B cell (primary cell): ENCODE results near the gene EFNA1. TPM values are rescaled to one million over a fixed set of nuclear protein-coding genes. Genes with fewer than 3 reads are reported as not detected.

Experiments
- ATAC-seq: fragments of 200-7000 bp; cut with Tn5 transposase; one replicate; pipeline ENCODE4 v1.10.0; 2021; ENCODE audit warnings: low read depth, mild to moderate bottlenecking, moderate number of reproducible peaks, moderate library complexity
- CTCF ChIA-PET: fragments of 350-600 bp; sonication (Branson Sonifier 250); formaldehyde crosslinking; loops from one replicate; lab custom pipeline; 2021; ENCODE audit warnings: antibody characterized with exemption, inconsistent platforms; lab: Charles Lee
- POLR2A ChIA-PET: fragments of 350-600 bp; sonication (Branson Sonifier 250); formaldehyde crosslinking; loops from one replicate; lab custom pipeline; 2021; ENCODE audit warnings: antibody characterized with exemption; lab: Charles Lee
- DNase-seq: peaks from one replicate; pipeline ENCODE4 v3.0.0; 2013
- H2AFZ ChIP-seq: 2 replicates; pipeline ENCODE4 v1.6.1; 2012; ENCODE audit warnings: mild to moderate bottlenecking, low read depth, low read length; ENCODE audit not compliant: insufficient read depth, poor library complexity, severe bottlenecking
- H3K27ac ChIP-seq, 2 donors: 1 replicate in 1 of 2; 2 replicates in 1 of 2; pipeline ENCODE4 v1.5.1; 2012 to 2013; ENCODE audit warnings: low read length in 2 of 2, mild to moderate bottlenecking in 2 of 2, moderate library complexity in 1 of 2
- H3K27me3 ChIP-seq, 4 experiments: fragments of 200-600 bp in 1 of 4; sonication (generic) in 1 of 4; replicated peaks in 1 of 4; 1 replicate in 2 of 4; 2 replicates in 2 of 4; pipeline versions ENCODE4 v1.6.1 to v1.7.0; 2013 to 2016; ENCODE audit warnings: low read length in 3 of 4, mild to moderate bottlenecking in 2 of 4, mixed read lengths in 1 of 4, moderate library complexity in 1 of 4; ENCODE audit not compliant: insufficient read depth in 4 of 4, control insufficient read depth in 3 of 4; ENCODE audit errors: control extremely low read depth in 1 of 4
- H3K36me3 ChIP-seq, 2 experiments: replicated peaks in 1 of 2; 1 replicate in 1 of 2; 2 replicates in 1 of 2; pipeline versions ENCODE4 v1.6.1 to v1.7.1; 2013; ENCODE audit warnings: low read length in 1 of 2; ENCODE audit not compliant: insufficient read depth in 2 of 2, control insufficient read depth in 1 of 2; ENCODE audit errors: control extremely low read depth in 1 of 2, extremely low read depth in 1 of 2
- H3K4me1 ChIP-seq, 2 donors: fragments of 200-600 bp in 1 of 2; sonication (generic) in 1 of 2; 1 replicate in 1 of 2; 2 replicates in 1 of 2; pipeline versions ENCODE4 v1.5.1 to v1.6.1; 2013 to 2017; ENCODE audit warnings: low read length in 2 of 2; ENCODE audit not compliant: control insufficient read depth in 2 of 2, insufficient read depth in 2 of 2
- H3K4me2 ChIP-seq: replicated peaks from 2 replicates; pipeline ENCODE3; 2012; ENCODE audit warnings: mild to moderate bottlenecking, low read depth, low read length; ENCODE audit not compliant: poor library complexity, severe bottlenecking
- H3K4me3 ChIP-seq, 5 experiments: fragments of 200-600 bp in 1 of 5; sonication (generic) in 1 of 5; 1 replicate in 3 of 5; 2 replicates in 2 of 5; pipeline versions ENCODE4 v1.5.1 to v1.7.0; 2011 to 2016; ENCODE audit warnings: low read length in 4 of 5, mild to moderate bottlenecking in 4 of 5, low read depth in 2 of 5, control low read depth in 1 of 5, moderate library complexity in 1 of 5; ENCODE audit not compliant: insufficient read depth in 1 of 5; ENCODE audit errors: control extremely low read depth in 1 of 5, extremely low read depth in 1 of 5
- H3K79me2 ChIP-seq: fragments of 200-600 bp; sonication (generic); one replicate; pipeline ENCODE4 v1.6.0; 2016; ENCODE audit warnings: low read length; ENCODE audit not compliant: control insufficient read depth, insufficient read depth
- H3K9ac ChIP-seq: fragments of 200-600 bp; sonication (generic); 2 replicates; pipeline ENCODE4 v1.6.1; 2017; ENCODE audit warnings: mild to moderate bottlenecking, low read length, moderate library complexity
- H3K9me3 ChIP-seq, 3 donors: one replicate each; pipeline versions ENCODE4 v1.6.1 to v1.7.1; 2013; ENCODE audit warnings: low read length in 2 of 3; ENCODE audit not compliant: control insufficient read depth in 2 of 3, insufficient read depth in 1 of 3; ENCODE audit errors: control extremely low read depth in 1 of 3
- H4K20me1 ChIP-seq: 2 replicates; pipeline ENCODE4 v1.6.0; 2012; ENCODE audit warnings: mild to moderate bottlenecking, low read length; ENCODE audit not compliant: insufficient read depth, control insufficient read depth, poor library complexity, severe bottlenecking
- H3K27ac Mint-ChIP-seq: one replicate; pipeline ENCODE4 v1.8.0; 2021; ENCODE audit warnings: mixed read lengths
- H3K27me3 Mint-ChIP-seq: one replicate; pipeline ENCODE4 v1.8.0; 2021; ENCODE audit warnings: mixed read lengths
- H3K4me1 Mint-ChIP-seq: one replicate; pipeline ENCODE4 v1.8.0; 2021; ENCODE audit warnings: mixed read lengths
- H3K4me3 Mint-ChIP-seq: one replicate; pipeline ENCODE4 v1.8.0; 2021; ENCODE audit warnings: mixed read lengths
- H3K9me3 Mint-ChIP-seq: one replicate; pipeline ENCODE4 v1.8.0; 2022; ENCODE audit warnings: mixed read lengths; ENCODE audit not compliant: insufficient read depth
- EZH2 ChIP-seq: IDR thresholded peaks from 2 replicates; pipeline ENCODE4 v1.6.1; 2012; ENCODE audit warnings: borderline replicate concordance, low read depth, mild to moderate bottlenecking, moderate library complexity, low read length; ENCODE audit not compliant: insufficient read depth, poor library complexity, severe bottlenecking
- WGBS: methylation state at CpG from one replicate; pipeline ENCODE4 v1.1.5; 2013; ENCODE audit warnings: missing lambda C conversion rate; ENCODE audit not compliant: insufficient coverage; 5-methylcytosine and 5-hydroxymethylcytosine counted together
- intact Hi-C: fragments of 100-400 bp; cut with micrococcal nuclease; formaldehyde crosslinking; loops from one replicate; pipeline ENCODE4 v1.10.0; 2022
- polyA plus RNA-seq: library from polyadenylated mRNA; depleted of rRNA; stranded (reverse); fragments of >200 nt; gene quantifications from 2 replicates; pipeline ENCODE4 v1.2.3, GENCODE V29; 2012
- total RNA-seq, 2 donors: library from RNA; stranded (reverse); fragments of 120-200 nt in 1 of 2; gene quantifications; 1 replicate in 1 of 2; 2 replicates in 1 of 2; pipeline versions ENCODE4 v1.2.3 to v1.2.4, GENCODE V29; 2013 to 2022
- TF ChIP-seq, protein P1 (sequence below): fragments of 200-600 bp; IDR thresholded peaks from one replicate; pipeline ENCODE4 v1.8.0; 2022; ENCODE audit warnings: antibody characterized with exemption, mild to moderate bottlenecking

The EFNA1 gene
- total and polyA plus RNA-seq, 2 donors (not counting 1 experiment from before 2014, with no cell fraction given) = 0.28 TPM; not detected in 1

DNA sequence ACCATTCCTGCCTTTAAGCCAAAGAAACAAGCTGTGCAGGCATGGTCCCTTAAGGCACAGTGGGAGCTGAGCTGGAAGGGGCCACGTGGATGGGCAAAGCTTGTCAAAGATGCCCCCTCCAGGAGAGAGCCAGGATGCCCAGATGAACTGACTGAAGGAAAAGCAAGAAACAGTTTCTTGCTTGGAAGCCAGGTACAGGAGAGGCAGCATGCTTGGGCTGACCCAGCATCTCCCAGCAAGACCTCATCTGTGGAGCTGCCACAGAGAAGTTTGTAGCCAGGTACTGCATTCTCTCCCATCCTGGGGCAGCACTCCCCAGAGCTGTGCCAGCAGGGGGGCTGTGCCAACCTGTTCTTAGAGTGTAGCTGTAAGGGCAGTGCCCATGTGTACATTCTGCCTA, 6.6 kb downstream of the EFNA1 start:
- Histone ChIP-seq H3K4me1 (peaks cover 20 to 22% of the 10 kb centered on the region in 2 donors), H3K4me3 (no peak overlapping the region), H3K9me3 (peaks cover 0 to 4% (median 0%) of the 10 kb centered on the region in 3 donors), H3K27ac (no peak overlapping the region), H3K9ac (no peak overlapping the region), H2AFZ (no peak overlapping the region), H3K79me2 (peaks cover 23% of the 10 kb centered on the region), H3K4me2 (no peak overlapping the region), H3K36me3 (peaks cover 0 to 5% of the 10 kb centered on the region in 2 experiments), H4K20me1 (peaks cover 9% of the 10 kb centered on the region), H3K27me3 (peaks cover 0 to 9% (median 5%) of the 10 kb centered on the region in 4 experiments)
- peaks cover 40% of the 10 kb centered on the region for H3K4me1 Mint-ChIP-seq
- intact Hi-C loops = no loop called here
- no peaks in the 10 kb centered on the region for H3K9me3 Mint-ChIP-seq
- ATAC-seq (no peak), DNase-seq (peak; percentile 22)
- H3K27me3 Mint-ChIP-seq = peaks cover 11% of the 10 kb centered on the region
- H3K27ac Mint-ChIP-seq = peak overlapping the region; percentile 15
- H3K4me3 Mint-ChIP-seq = peak overlapping the region; percentile 100
- ChIA-PET CTCF (interaction anchor here (1.0 to 5.3 kb wide), 8 partner anchors 11 to 90 kb away, joined by 3 to 51 read pairs (median 4); partner anchors contain the start of gene KRTCAP2), POLR2A (interaction anchor here (0.5 to 2.1 kb wide), 4 partner anchors 33 to 49 kb away, joined by 4 to 9 read pairs (median 6); no protein-coding TSS in a partner anchor)
- TF ChIP-seq, protein P1, sequence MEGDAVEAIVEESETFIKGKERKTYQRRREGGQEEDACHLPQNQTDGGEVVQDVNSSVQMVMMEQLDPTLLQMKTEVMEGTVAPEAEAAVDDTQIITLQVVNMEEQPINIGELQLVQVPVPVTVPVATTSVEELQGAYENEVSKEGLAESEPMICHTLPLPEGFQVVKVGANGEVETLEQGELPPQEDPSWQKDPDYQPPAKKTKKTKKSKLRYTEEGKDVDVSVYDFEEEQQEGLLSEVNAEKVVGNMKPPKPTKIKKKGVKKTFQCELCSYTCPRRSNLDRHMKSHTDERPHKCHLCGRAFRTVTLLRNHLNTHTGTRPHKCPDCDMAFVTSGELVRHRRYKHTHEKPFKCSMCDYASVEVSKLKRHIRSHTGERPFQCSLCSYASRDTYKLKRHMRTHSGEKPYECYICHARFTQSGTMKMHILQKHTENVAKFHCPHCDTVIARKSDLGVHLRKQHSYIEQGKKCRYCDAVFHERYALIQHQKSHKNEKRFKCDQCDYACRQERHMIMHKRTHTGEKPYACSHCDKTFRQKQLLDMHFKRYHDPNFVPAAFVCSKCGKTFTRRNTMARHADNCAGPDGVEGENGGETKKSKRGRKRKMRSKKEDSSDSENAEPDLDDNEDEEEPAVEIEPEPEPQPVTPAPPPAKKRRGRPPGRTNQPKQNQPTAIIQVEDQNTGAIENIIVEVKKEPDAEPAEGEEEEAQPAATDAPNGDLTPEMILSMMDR = no peak
- TF ChIP-seq EZH2 = no peak
- WGBS = 83% methylated on average over 1 of the region's 1 CpG

GRCh38 chr1:155134880-155135414, 7.3 kb downstream of the EFNA1 start:
- no peak for ATAC-seq
- Histone ChIP-seq H3K9me3 (no peaks in the 10 kb centered on the region), H3K4me1 (peaks cover 22 to 24% of the 10 kb centered on the region in 2 donors), H3K27me3 (peaks cover 0 to 3% (median 2%) of the 10 kb centered on the region in 4 experiments), H3K4me2 (peak overlapping the region; percentile 84), H3K36me3 (peaks cover 0 to 5% of the 10 kb centered on the region in 2 experiments), H4K20me1 (peaks cover 9% of the 10 kb centered on the region), H3K79me2 (peaks cover 29% of the 10 kb centered on the region), H2AFZ (peak overlapping the region; percentile 93), H3K27ac (peak overlapping the region; percentile 99 to 100), H3K9ac (peak overlapping the region; percentile 100), H3K4me3 (peak overlapping the region; percentile 86 to 99 (median 92))
- POLR2A ChIA-PET = interaction anchor here (0.5 to 2.1 kb wide), 6 partner anchors 32 to 133 kb away, joined by 4 to 9 read pairs (median 6); partner anchors contain the start of gene ZBTB7B
- peaks cover 41% of the 10 kb centered on the region for H3K4me1 Mint-ChIP-seq
- no peak for DNase-seq
- no peaks in the 10 kb centered on the region for H3K9me3 Mint-ChIP-seq
- peak overlapping the region; percentile 98 for H3K27ac Mint-ChIP-seq
- intact Hi-C loops = loop anchor here (1.0 kb wide), 2 partner anchors 15 to 50 kb away; no protein-coding TSS in a partner anchor
- WGBS = 61% methylated on average over 13 of the region's 18 CpGs
- CTCF ChIA-PET = interaction anchor here (0.9 to 5.3 kb wide), 10 partner anchors 9 to 91 kb away, joined by 3 to 51 read pairs (median 9); partner anchors contain the start of gene KRTCAP2
- TF ChIP-seq, protein P1 = no peak
- TF ChIP-seq EZH2 = no peak
- H3K4me3 Mint-ChIP-seq = peak overlapping the region; percentile 100
- peaks cover 6% of the 10 kb centered on the region for H3K27me3 Mint-ChIP-seq
